Measurements from ENCODE around the gene NDFIP1. TPM values are rescaled to one million over a fixed set of nuclear protein-coding genes. Genes with fewer than 3 reads are reported as not detected.
"Not testable (repeated sequence)": the region's sequence is repeated elsewhere in the genome, so short reads cannot be mapped to it uniquely, and the experiment has no call there.

The NDFIP1 gene
- total RNA-seq, 1 donor from 2014 or later: 57.0 TPM

DNA sequence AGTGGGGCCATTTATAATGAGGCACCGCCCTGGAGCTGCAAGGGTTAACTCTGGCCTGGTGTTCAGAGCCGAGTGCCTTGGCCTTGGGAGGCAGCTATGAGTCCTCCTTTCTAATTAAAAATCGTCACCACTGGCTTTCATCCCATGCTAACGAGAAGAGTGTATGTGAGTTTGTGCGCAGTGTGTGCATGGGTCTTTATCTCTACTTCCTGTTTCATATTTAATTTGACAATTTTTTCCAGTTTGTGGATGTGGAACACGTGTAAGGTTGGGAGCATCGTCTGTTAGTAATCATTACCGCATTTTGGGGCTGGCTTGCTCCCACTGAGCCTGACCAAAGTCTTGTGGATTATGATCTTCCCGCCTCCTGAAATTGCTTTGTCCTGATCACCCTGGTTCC, 76.4 kb downstream of the NDFIP1 start:
- TF ChIP-seq, protein P1, sequence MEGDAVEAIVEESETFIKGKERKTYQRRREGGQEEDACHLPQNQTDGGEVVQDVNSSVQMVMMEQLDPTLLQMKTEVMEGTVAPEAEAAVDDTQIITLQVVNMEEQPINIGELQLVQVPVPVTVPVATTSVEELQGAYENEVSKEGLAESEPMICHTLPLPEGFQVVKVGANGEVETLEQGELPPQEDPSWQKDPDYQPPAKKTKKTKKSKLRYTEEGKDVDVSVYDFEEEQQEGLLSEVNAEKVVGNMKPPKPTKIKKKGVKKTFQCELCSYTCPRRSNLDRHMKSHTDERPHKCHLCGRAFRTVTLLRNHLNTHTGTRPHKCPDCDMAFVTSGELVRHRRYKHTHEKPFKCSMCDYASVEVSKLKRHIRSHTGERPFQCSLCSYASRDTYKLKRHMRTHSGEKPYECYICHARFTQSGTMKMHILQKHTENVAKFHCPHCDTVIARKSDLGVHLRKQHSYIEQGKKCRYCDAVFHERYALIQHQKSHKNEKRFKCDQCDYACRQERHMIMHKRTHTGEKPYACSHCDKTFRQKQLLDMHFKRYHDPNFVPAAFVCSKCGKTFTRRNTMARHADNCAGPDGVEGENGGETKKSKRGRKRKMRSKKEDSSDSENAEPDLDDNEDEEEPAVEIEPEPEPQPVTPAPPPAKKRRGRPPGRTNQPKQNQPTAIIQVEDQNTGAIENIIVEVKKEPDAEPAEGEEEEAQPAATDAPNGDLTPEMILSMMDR (conservative IDR thresholded peaks at IDR 0.05; ENCODE audit: low read depth, low read length): no peak
- H3K4me3 ChIP-seq (ENCODE audit: low read depth, low read length): no peak overlapping the region
- no peak for DNase-seq (ENCODE audit: low read depth)

DNA sequence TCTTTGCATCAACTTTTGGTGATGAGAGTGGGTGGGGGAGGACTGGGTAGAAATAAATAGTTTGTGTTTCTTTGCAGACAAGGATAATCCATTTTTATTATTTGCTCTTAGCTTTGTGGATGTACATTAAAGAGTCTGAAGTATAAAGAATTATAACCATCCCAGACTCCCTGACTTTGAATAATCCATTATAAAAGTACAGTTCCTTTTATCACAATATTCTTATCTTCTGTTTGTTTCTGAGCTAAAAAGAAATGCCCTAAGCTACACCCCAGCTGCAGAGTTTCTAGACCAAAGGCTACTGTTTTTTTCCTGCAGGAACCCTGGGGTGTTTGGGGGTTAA, 77.9 kb downstream of the NDFIP1 start:
- DNase-seq (ENCODE audit: low read depth): no peak
- no peak overlapping the region for H3K4me3 ChIP-seq (ENCODE audit: low read depth, low read length)
- TF ChIP-seq, protein P1 (conservative IDR thresholded peaks at IDR 0.05; ENCODE audit: low read depth, low read length): no peak

DNA sequence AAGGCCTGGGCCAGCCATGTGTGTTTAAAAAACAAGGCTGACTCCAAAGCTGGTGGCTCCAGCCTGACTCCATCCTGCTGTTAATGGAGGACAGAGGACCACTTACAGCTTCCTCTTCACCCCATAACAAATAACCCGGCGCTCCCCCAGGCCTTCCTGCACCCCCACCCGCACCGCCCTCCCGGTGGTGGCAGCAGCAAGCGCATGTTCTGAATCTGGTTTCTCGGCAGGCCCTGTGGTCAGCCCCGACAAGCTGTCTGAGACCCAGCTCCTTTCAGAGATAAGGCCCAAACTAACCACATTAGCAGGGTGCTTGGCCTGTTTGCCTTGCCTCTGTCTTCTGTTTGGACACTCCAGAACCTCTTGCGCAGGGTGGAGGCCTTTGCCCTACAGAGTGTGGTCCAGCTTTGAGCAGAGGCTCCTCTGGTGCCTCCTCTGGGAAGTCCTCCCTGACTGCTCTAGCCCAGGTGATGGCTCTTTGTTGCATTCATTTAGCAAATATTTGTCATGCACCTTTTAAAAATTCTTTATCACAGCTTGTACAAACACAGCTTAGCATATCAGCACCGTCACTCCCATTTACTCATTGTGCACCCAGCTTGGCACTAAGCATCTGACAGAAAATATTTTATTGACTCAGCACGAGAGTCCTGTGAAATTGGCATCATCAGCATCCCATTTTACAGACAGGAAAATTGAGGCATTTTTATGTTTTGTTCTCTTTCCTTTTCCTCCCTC, 78.4 kb downstream of the NDFIP1 start:
- TF ChIP-seq, protein P1 (conservative IDR thresholded peaks at IDR 0.05; ENCODE audit: low read depth, low read length): no peak
- H3K4me3 ChIP-seq (ENCODE audit: low read depth, low read length): no peak overlapping the region
- no peak for DNase-seq (ENCODE audit: low read depth)

DNA sequence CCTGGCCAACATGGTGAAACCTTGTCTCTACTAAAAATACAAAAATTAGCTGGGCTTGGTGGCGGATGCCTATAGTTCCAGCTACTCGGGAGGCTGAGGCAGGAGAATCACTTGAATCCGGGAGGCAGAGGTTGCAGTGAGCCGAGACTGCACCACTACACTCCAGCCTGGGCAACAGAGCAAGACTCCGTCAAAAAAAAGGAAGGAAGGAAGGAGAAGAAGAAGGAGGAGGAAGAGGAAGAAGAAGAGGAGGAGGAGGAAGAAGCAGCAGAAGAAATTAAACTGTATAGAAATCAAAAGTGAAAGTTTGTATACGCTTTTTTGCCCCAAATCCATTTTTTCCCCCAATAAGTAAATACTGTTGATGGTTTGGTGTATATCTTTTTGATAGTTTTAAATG, 80.1 kb downstream of the NDFIP1 start:
- DNase-seq (ENCODE audit: low read depth); H3K4me3 ChIP-seq (ENCODE audit: low read depth, low read length): not testable (repeated sequence)

DNA sequence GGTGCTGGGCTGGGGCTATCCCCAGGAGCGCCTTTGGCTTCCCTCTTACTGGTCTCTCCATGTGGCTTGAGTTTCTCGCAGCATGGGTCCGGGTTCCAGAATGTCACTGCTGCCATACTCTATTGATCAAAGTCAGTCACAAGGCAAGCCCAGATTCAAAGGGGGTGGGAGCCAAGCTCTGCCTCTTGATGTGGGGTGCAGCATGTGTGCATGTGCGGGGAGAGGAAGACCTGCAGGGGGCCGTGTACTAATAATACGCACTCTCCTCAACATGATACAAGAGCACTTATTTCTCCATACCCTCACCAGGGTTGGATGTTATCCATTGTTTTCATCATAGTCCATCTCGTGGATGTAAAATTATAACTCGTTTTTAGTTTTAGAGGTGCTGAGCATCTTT, 81.2 kb downstream of the NDFIP1 start:
- TF ChIP-seq, protein P1 (conservative IDR thresholded peaks at IDR 0.05; ENCODE audit: low read depth, low read length): no peak
- no peak for DNase-seq (ENCODE audit: low read depth)
- no peak overlapping the region for H3K4me3 ChIP-seq (ENCODE audit: low read depth, low read length)

DNA sequence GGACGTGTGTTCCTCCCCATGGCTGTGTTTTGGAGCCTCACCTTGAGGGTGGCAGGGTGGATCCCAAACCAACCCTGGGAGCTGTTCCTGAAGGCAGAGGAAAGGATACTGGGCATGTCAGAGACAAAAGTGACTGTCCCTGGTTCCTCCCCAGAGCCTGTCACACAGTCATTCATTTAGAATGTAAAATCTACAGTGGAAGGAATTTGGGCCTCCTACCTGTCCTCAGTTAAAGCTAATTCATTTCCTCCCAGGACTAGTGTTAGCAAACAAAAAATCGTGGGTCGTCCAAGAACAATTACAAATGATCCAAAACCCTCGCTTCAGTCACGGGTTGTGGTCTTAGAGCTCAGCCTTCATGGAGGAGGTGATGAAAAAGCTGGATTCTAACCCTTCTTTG, 83.2 kb downstream of the NDFIP1 start:
- no peak overlapping the region for H3K4me3 ChIP-seq (ENCODE audit: low read depth, low read length)
- no peak for DNase-seq (ENCODE audit: low read depth)
- TF ChIP-seq, protein P1 (conservative IDR thresholded peaks at IDR 0.05; ENCODE audit: low read depth, low read length): no peak

DNA sequence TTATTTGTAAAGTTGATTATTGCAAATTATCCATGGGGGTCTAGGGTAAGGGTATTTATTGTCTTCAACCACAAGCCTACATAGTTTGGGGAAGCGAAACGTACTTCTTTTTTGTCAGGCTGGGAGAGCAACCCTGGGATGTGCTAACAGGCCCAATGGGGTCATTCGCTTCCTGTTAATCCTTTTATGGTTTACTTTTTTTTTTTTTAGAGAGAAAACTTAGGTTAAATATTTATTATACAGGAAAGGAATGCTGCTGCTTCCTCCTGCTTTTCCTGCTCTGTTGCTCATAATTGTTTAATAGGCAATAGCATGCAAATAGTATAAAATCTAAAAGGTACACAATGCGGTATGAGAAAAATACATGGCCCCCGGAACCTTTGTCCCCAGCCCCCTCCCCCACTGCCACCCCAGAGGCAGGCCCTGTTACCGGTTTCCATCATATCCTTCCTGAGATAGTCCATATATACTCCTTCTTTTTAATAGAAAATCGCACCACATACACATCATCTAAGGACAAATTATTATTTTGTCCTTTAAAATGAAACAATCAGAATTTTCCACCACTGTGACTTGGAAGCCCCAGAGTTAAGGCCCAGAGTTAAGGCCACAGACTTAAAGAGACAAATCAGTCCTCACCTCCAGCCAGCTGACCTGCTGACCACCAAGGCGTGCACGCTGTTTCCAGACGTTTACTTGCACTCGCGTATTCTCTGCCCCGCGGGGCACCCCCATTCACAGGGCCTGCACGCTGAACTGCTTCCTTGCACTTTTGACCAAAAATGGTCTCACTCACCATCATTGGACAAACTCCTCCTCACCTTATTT, 83.9 kb downstream of the NDFIP1 start:
- no peak overlapping the region for H3K4me3 ChIP-seq (ENCODE audit: low read depth, low read length)
- no peak for DNase-seq (ENCODE audit: low read depth)
- TF ChIP-seq, protein P1 (conservative IDR thresholded peaks at IDR 0.05; ENCODE audit: low read depth, low read length): no peak
